GM18858 (cell line): ENCODE measurements around the gene CUL4B.
"Not testable (repeated sequence)": the region's sequence is repeated elsewhere in the genome, so short reads cannot be mapped to it uniquely, and the experiment has no call there.

Source experiments
- ATAC-seq: cut with Tn5 transposase; IDR thresholded peaks from one replicate; pipeline ENCODE4 v1.9.1; 2021; ENCODE audit not compliant: unreplicated experiment

The CUL4B gene

GRCh38 chrX:120534413-120535205, 26.2 kb downstream of the CUL4B start:
- no peak for ATAC-seq

- no peak for ATAC-seq
These were observed 37.9 kb downstream of the CUL4B start for GRCh38 chrX:120522820-120523219.

- ATAC-seq = no peak
These were observed 42.8 kb downstream of the CUL4B start for GRCh38 chrX:120517936-120518335.

GRCh38 chrX:120514236-120514635, 46.5 kb downstream of the CUL4B start:
- no peak for ATAC-seq

GRCh38 chrX:120512627-120513026, 48.1 kb downstream of the CUL4B start:
- no peak for ATAC-seq

GRCh38 chrX:120512222-120512621, 48.5 kb downstream of the CUL4B start:
- no peak for ATAC-seq

GRCh38 chrX:120504569-120504968, 56.2 kb downstream of the CUL4B start:
- no peak for ATAC-seq

- ATAC-seq = no peak
These were observed 61.3 kb downstream of the CUL4B start for GRCh38 chrX:120499301-120500072.

- not testable (repeated sequence) for ATAC-seq
These were observed 70.6 kb downstream of the CUL4B start for GRCh38 chrX:120490119-120490518.

- ATAC-seq = no peak
These were observed 74.0 kb downstream of the CUL4B start for GRCh38 chrX:120486786-120487185.

- ATAC-seq = peak; percentile 57
These were observed 74.9 kb downstream of the CUL4B start for GRCh38 chrX:120485638-120486520.

- peak; percentile 5 for ATAC-seq
These were observed 75.5 kb downstream of the CUL4B start for GRCh38 chrX:120485315-120485637.

GRCh38 chrX:120477453-120477852, 83.3 kb downstream of the CUL4B start:
- ATAC-seq = no peak

- ATAC-seq = no peak
These were observed 84.0 kb downstream of the CUL4B start for GRCh38 chrX:120476714-120477113.

GRCh38 chrX:120475447-120475846, 85.3 kb downstream of the CUL4B start:
- ATAC-seq = not testable (repeated sequence)
